Peyer's patch (tissue), 4 donors: ENCODE results near the gene ANKRD34B. TPM values are rescaled to one million over a fixed set of nuclear protein-coding genes. Genes with fewer than 3 reads are reported as not detected.
A peak's percentile ranks its signal among the peaks of the same experiment; 100 is the strongest.

Experiments
- DNase-seq, 3 donors: peaks; one replicate each; pipeline ENCODE4 v3.0.0-alpha.2; 2017 to 2019
- H3K27ac ChIP-seq, 4 donors: fragments of 200-600 bp; sonication (generic); one replicate each; pipeline ENCODE4 v1.5.1; 2016 to 2019
- H3K27me3 ChIP-seq, 2 donors: fragments of 200-600 bp; sonication (generic); one replicate each; pipeline ENCODE4 v1.5.1; 2019
- H3K36me3 ChIP-seq, 3 donors: fragments of 200-600 bp; sonication (generic); one replicate each; pipeline ENCODE4 v1.5.1; 2016 to 2019
- H3K4me1 ChIP-seq, 4 donors: fragments of 200-600 bp; sonication (generic); one replicate each; pipeline ENCODE4 v1.5.1; 2016 to 2019
- H3K4me3 ChIP-seq, 4 donors: fragments of 200-600 bp; sonication (generic); 1 replicate in 3 of 4; 2 replicates in 1 of 4; pipeline ENCODE4 v1.5.1; 2016 to 2019; ENCODE audit warnings: mild to moderate bottlenecking in 1 of 4
- H3K9me3 ChIP-seq, 4 donors: fragments of 200-600 bp; sonication (generic); one replicate each; pipeline ENCODE4 v1.5.1; 2016 to 2019; ENCODE audit warnings: mild to moderate bottlenecking in 1 of 4
- CTCF ChIP-seq, 6 experiments: fragments of 450-650 bp in 4 of 6; fragments of 200-600 bp in 2 of 6; sonication (generic) in 1 of 6; IDR thresholded peaks; one replicate each; pipeline ENCODE4 v1.5.1; 2017 to 2019; ENCODE audit warnings: antibody characterized with exemption in 6 of 6, mild to moderate bottlenecking in 3 of 6, moderate library complexity in 1 of 6
- POLR2A ChIP-seq, 2 donors: fragments of 450-650 bp; IDR thresholded peaks; one replicate each; pipeline ENCODE4 v1.5.1; 2017; ENCODE audit warnings: antibody characterized with exemption in 2 of 2, mild to moderate bottlenecking in 2 of 2, moderate library complexity in 2 of 2
- total RNA-seq, 4 donors: library from RNA; depleted of rRNA; stranded (reverse); fragments of >200 nt; gene quantifications; one replicate each; pipeline ENCODE4 v1.1.0, GENCODE V29; 2016

ANKRD34B gene
- total RNA-seq, 4 donors from 2014 or later: not detected

- no peak for TF ChIP-seq CTCF (IDR thresholded peaks at IDR 0.05)
- no peak for TF ChIP-seq POLR2A (IDR thresholded peaks at IDR 0.05)
- Histone ChIP-seq H3K36me3 (no peaks in the 10 kb centered on the region), H3K27ac (no peak overlapping the region), H3K9me3 (no peaks in the 10 kb centered on the region), H3K4me1 (peaks cover 0 to 17% (median 7%) of the 10 kb centered on the region in 4 donors), H3K4me3 (peak overlapping the region in 3 of 4 donors; percentile 20 to 33 (median 26)), H3K27me3 (peaks cover 0 to 13% of the 10 kb centered on the region in 2 donors)
- no peak for DNase-seq
Measured at GRCh38 chr5:80569086-80569960, 757 bp downstream of the ANKRD34B start.

GRCh38 chr5:80568251-80568650 is 1.8 kb downstream of the ANKRD34B start:
- no peaks in the 10 kb centered on the region for H3K36me3 ChIP-seq
- no peak for DNase-seq
- H3K27me3 ChIP-seq: peaks cover 0 to 13% of the 10 kb centered on the region in 2 donors

GRCh38 chr5:80566711-80567259 is 3.3 kb downstream of the ANKRD34B start:
- Histone ChIP-seq H3K27ac (no peak overlapping the region), H3K36me3 (no peaks in the 10 kb centered on the region), H3K27me3 (peaks cover 0 to 13% of the 10 kb centered on the region in 2 donors), H3K4me1 (peaks cover 0 to 17% (median 7%) of the 10 kb centered on the region in 4 donors), H3K4me3 (no peak overlapping the region), H3K9me3 (no peaks in the 10 kb centered on the region)
- no peak for DNase-seq
- TF ChIP-seq POLR2A (IDR thresholded peaks at IDR 0.05) (no peak), CTCF (IDR thresholded peaks at IDR 0.05) (no peak)

More at GRCh38 chr5:80568251-80568650, 1.8 kb downstream of the ANKRD34B start:
- Histone ChIP-seq H3K4me3 (no peak overlapping the region), H3K4me1 (peaks cover 0 to 17% (median 7%) of the 10 kb centered on the region in 4 donors), H3K27ac (no peak overlapping the region), H3K9me3 (no peaks in the 10 kb centered on the region)
- TF ChIP-seq CTCF (IDR thresholded peaks at IDR 0.05) (no peak), POLR2A (IDR thresholded peaks at IDR 0.05) (no peak)

GRCh38 chr5:80565330-80565729 is 4.8 kb downstream of the ANKRD34B start:
- TF ChIP-seq POLR2A (IDR thresholded peaks at IDR 0.05) (no peak), CTCF (IDR thresholded peaks at IDR 0.05) (no peak)
- H3K4me1 ChIP-seq: peaks cover 0 to 14% (median 7%) of the 10 kb centered on the region in 4 donors
- no peaks in the 10 kb centered on the region for H3K36me3 ChIP-seq
- no peak overlapping the region for H3K4me3 ChIP-seq
- no peak for DNase-seq
- H3K27ac ChIP-seq: no peak overlapping the region
- H3K9me3 ChIP-seq: no peaks in the 10 kb centered on the region
- H3K27me3 ChIP-seq: peaks cover 0 to 13% of the 10 kb centered on the region in 2 donors

- no peak for TF ChIP-seq POLR2A (IDR thresholded peaks at IDR 0.05)
- TF ChIP-seq CTCF (IDR thresholded peaks at IDR 0.05): no peak
Measured at GRCh38 chr5:80559244-80559643, 10.8 kb downstream of the ANKRD34B start.

More at GRCh38 chr5:80559244-80559643, 10.8 kb downstream of the ANKRD34B start:
- H3K4me1 ChIP-seq: no peaks in the 10 kb centered on the region
- H3K36me3 ChIP-seq: no peaks in the 10 kb centered on the region
- no peak for DNase-seq
- no peaks in the 10 kb centered on the region for H3K9me3 ChIP-seq
- H3K27ac ChIP-seq: no peak overlapping the region
- no peak overlapping the region for H3K4me3 ChIP-seq
- no peaks in the 10 kb centered on the region for H3K27me3 ChIP-seq
